ENCODE data around the gene HPS4. TPM values are rescaled to one million over a fixed set of nuclear protein-coding genes. Genes with fewer than 3 reads are reported as not detected.

HPS4 gene
- total RNA-seq, 2 donors from 2014 or later: 41.7 to 57.6 TPM

- peaks cover 84% of the 10 kb centered on the region for H3K36me3 ChIP-seq (ENCODE audit: control insufficient read depth, insufficient read depth, low read length)
- H3K9ac ChIP-seq (ENCODE audit: extremely low read depth, low read length, poor library complexity, severe bottlenecking): no peak overlapping the region
- no peak overlapping the region for H3K27ac ChIP-seq (ENCODE audit: low read depth, low read length)
Observed at GRCh38 chr22:26494506-26494905, 10.9 kb upstream of the HPS4 start.

DNA sequence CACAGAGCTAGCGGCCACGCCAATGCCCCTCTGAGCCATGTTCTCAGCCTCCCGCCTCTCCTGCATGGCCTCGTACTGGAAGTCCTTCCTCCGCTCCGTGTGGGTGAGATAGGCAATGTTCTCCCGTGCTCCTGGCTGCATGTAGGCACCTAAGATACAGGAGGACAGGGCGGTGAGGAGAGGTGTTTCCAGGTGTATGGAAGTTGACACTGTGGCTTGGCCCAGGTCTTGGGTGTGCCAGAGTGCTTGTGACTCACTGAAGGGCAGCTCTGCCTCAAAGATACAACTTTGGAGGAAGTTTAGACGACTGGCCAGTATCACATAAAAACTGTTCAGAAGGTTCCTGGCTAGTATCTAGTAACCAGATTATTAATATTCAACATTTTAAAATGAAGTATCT is 8.6 kb upstream of the HPS4 start:
- Histone ChIP-seq H3K4me1 (ENCODE audit: control insufficient read depth, insufficient read depth, low read length) (peaks cover 9% of the 10 kb centered on the region), H3K27ac (ENCODE audit: low read depth, low read length) (no peak overlapping the region), H3K27me3 (ENCODE audit: control insufficient read depth, insufficient read depth, low read length, poor library complexity, severe bottlenecking) (no peaks in the 10 kb centered on the region), H3K9me3 (ENCODE audit: control insufficient read depth, low read length) (no peaks in the 10 kb centered on the region), H3K9ac (ENCODE audit: extremely low read depth, low read length, poor library complexity, severe bottlenecking) (no peak overlapping the region), H3K4me3 (ENCODE audit: low read length) (no peak overlapping the region), H3K36me3 (ENCODE audit: control insufficient read depth, insufficient read depth, low read length) (peaks cover 93% of the 10 kb centered on the region)
- no peak for DNase-seq
- H3K27ac Mint-ChIP-seq: peak overlapping the region; percentile 44
- no peaks in the 10 kb centered on the region for H3K27me3 Mint-ChIP-seq (ENCODE audit: insufficient read depth)
- TF ChIP-seq, protein P1, sequence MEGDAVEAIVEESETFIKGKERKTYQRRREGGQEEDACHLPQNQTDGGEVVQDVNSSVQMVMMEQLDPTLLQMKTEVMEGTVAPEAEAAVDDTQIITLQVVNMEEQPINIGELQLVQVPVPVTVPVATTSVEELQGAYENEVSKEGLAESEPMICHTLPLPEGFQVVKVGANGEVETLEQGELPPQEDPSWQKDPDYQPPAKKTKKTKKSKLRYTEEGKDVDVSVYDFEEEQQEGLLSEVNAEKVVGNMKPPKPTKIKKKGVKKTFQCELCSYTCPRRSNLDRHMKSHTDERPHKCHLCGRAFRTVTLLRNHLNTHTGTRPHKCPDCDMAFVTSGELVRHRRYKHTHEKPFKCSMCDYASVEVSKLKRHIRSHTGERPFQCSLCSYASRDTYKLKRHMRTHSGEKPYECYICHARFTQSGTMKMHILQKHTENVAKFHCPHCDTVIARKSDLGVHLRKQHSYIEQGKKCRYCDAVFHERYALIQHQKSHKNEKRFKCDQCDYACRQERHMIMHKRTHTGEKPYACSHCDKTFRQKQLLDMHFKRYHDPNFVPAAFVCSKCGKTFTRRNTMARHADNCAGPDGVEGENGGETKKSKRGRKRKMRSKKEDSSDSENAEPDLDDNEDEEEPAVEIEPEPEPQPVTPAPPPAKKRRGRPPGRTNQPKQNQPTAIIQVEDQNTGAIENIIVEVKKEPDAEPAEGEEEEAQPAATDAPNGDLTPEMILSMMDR (conservative IDR thresholded peaks at IDR 0.05): no peak
- H3K36me3 Mint-ChIP-seq (ENCODE audit: low read depth): peaks cover 77% of the 10 kb centered on the region
- H3K4me3 Mint-ChIP-seq: no peak overlapping the region
- H3K4me1 Mint-ChIP-seq: peaks cover 3% of the 10 kb centered on the region
- 91 to 100% methylated on average over 7 to 9 of the region's 9 CpGs for WGBS, 2 experiments (ENCODE audit: insufficient coverage in 1 of 2, insufficient read length in 1 of 2)
- H3K9me3 Mint-ChIP-seq: no peaks in the 10 kb centered on the region

More at GRCh38 chr22:26494506-26494905, 10.9 kb upstream of the HPS4 start:
- Histone ChIP-seq H3K9me3 (ENCODE audit: control insufficient read depth, low read length) (no peaks in the 10 kb centered on the region), H3K4me1 (ENCODE audit: control insufficient read depth, insufficient read depth, low read length) (peaks cover 9% of the 10 kb centered on the region), H3K4me3 (ENCODE audit: low read length) (no peak overlapping the region), H3K27me3 (ENCODE audit: control insufficient read depth, insufficient read depth, low read length, poor library complexity, severe bottlenecking) (no peaks in the 10 kb centered on the region)
- peaks cover 3% of the 10 kb centered on the region for H3K4me1 Mint-ChIP-seq
- no peak overlapping the region for H3K4me3 Mint-ChIP-seq
- no peak overlapping the region for H3K27ac Mint-ChIP-seq
- no peaks in the 10 kb centered on the region for H3K9me3 Mint-ChIP-seq
- H3K36me3 Mint-ChIP-seq (ENCODE audit: low read depth): peaks cover 76% of the 10 kb centered on the region
- TF ChIP-seq, protein P1 (conservative IDR thresholded peaks at IDR 0.05): no peak
- H3K27me3 Mint-ChIP-seq (ENCODE audit: insufficient read depth): no peaks in the 10 kb centered on the region
- no peak for DNase-seq

- Histone ChIP-seq H3K27ac (ENCODE audit: low read depth, low read length) (no peak overlapping the region), H3K27me3 (ENCODE audit: control insufficient read depth, insufficient read depth, low read length, poor library complexity, severe bottlenecking) (no peaks in the 10 kb centered on the region), H3K4me1 (ENCODE audit: control insufficient read depth, insufficient read depth, low read length) (peaks cover 3% of the 10 kb centered on the region), H3K9me3 (ENCODE audit: control insufficient read depth, low read length) (no peaks in the 10 kb centered on the region), H3K36me3 (ENCODE audit: control insufficient read depth, insufficient read depth, low read length) (peaks cover 72% of the 10 kb centered on the region), H3K9ac (ENCODE audit: extremely low read depth, low read length, poor library complexity, severe bottlenecking) (no peak overlapping the region), H3K4me3 (ENCODE audit: low read length) (no peak overlapping the region)
- Mint-ChIP-seq H3K36me3 (ENCODE audit: low read depth) (peaks cover 59% of the 10 kb centered on the region), H3K27ac (peak overlapping the region; percentile 45), H3K9me3 (no peaks in the 10 kb centered on the region), H3K4me1 (peaks cover 3% of the 10 kb centered on the region), H3K4me3 (no peak overlapping the region), H3K27me3 (ENCODE audit: insufficient read depth) (no peaks in the 10 kb centered on the region)
- no peak for DNase-seq
- WGBS, 2 experiments (ENCODE audit: insufficient coverage in 1 of 2, insufficient read length in 1 of 2): 92 to 93% methylated on average over 3 to 4 of the region's 4 CpGs
- TF ChIP-seq, protein P1 (conservative IDR thresholded peaks at IDR 0.05): no peak
Observed at GRCh38 chr22:26489447-26490036, 6.0 kb upstream of the HPS4 start.
